Smooth muscle cell (in vitro differentiated cells): ENCODE measurements around the gene WTAP. TPM values are rescaled to one million over a fixed set of nuclear protein-coding genes. Genes with fewer than 3 reads are reported as not detected.

Experiments
- DNase-seq: peaks from one replicate; lab custom pipeline; 2025; ENCODE audit not compliant: unreplicated experiment; lab: John Stamatoyannopoulos, UW
- H2AFZ ChIP-seq: fragments of 200-600 bp; sonication (generic); 2 replicates; pipeline ENCODE4 v1.6.0; 2016; ENCODE audit warnings: antibody characterized with exemption, low read depth, mild to moderate bottlenecking
- H3F3A ChIP-seq: fragments of 200-600 bp; sonication (generic); 2 replicates; pipeline ENCODE4 v1.6.0; 2017; ENCODE audit warnings: antibody characterized with exemption, low read depth
- H3K27ac ChIP-seq: fragments of 200-600 bp; sonication (generic); 2 replicates; pipeline ENCODE4 v1.5.1; 2016; ENCODE audit warnings: low read depth, mild to moderate bottlenecking
- H3K27me3 ChIP-seq: fragments of 200-600 bp; sonication (generic); 2 replicates; pipeline ENCODE4 v1.6.1; 2016; ENCODE audit warnings: low read depth, mild to moderate bottlenecking
- H3K36me3 ChIP-seq: fragments of 200-600 bp; sonication (generic); 2 replicates; pipeline ENCODE4 v1.5.1; 2016; ENCODE audit warnings: low read depth
- H3K4me1 ChIP-seq: fragments of 200-600 bp; sonication (generic); 2 replicates; pipeline ENCODE4 v1.5.1; 2016; ENCODE audit warnings: low read depth
- H3K4me2 ChIP-seq: fragments of 200-600 bp; sonication (generic); 2 replicates; pipeline ENCODE4 v1.6.0; 2016; ENCODE audit warnings: mild to moderate bottlenecking
- H3K4me3 ChIP-seq: fragments of 200-600 bp; sonication (generic); 2 replicates; pipeline ENCODE4 v1.5.1; 2016; ENCODE audit warnings: mild to moderate bottlenecking
- H3K79me2 ChIP-seq: fragments of 200-600 bp; sonication (generic); 2 replicates; pipeline ENCODE4 v1.6.0; 2016; ENCODE audit warnings: low read depth, mild to moderate bottlenecking
- H3K9ac ChIP-seq: fragments of 200-600 bp; sonication (generic); 2 replicates; pipeline ENCODE4 v1.6.0; 2016; ENCODE audit warnings: low read depth
- H3K9me3 ChIP-seq: fragments of 200-600 bp; sonication (generic); replicated peaks from 2 replicates; pipeline ENCODE4 v1.5.1; 2016; ENCODE audit warnings: low read depth
- H4K20me1 ChIP-seq: fragments of 200-600 bp; sonication (generic); 2 replicates; pipeline ENCODE4 v1.6.0; 2016; ENCODE audit warnings: low read depth
- WGBS: methylation state at CpG from one replicate; pipeline ENCODE4 v1.1.7; 2016; ENCODE audit warnings: low lambda C conversion rate; 5-methylcytosine and 5-hydroxymethylcytosine counted together
- polyA plus RNA-seq: library from polyadenylated mRNA; unstranded; fragments of >200 nt; fragmentation: Nextera tagmentation; extraction: Ambion mirVana; gene quantifications from 2 replicates; pipeline ENCODE4 v1.2.1, GENCODE V29; 2016
- total RNA-seq: library from RNA; depleted of rRNA; stranded (reverse); fragments of >200 nt; gene quantifications from 2 replicates; pipeline ENCODE4 v1.2.3, GENCODE V29; 2014
- TF ChIP-seq, protein P1 (sequence below): fragments of 200-600 bp; sonication (generic); IDR thresholded peaks from 2 replicates; pipeline ENCODE4 v1.5.1; 2017; ENCODE audit warnings: borderline replicate concordance, mild to moderate bottlenecking, antibody characterized with exemption; ENCODE audit not compliant: insufficient read depth, poor library complexity, severe bottlenecking

The WTAP gene
- total and polyA plus RNA-seq, 2 experiments from 2014 or later: 39.4 to 90.2 TPM

DNA sequence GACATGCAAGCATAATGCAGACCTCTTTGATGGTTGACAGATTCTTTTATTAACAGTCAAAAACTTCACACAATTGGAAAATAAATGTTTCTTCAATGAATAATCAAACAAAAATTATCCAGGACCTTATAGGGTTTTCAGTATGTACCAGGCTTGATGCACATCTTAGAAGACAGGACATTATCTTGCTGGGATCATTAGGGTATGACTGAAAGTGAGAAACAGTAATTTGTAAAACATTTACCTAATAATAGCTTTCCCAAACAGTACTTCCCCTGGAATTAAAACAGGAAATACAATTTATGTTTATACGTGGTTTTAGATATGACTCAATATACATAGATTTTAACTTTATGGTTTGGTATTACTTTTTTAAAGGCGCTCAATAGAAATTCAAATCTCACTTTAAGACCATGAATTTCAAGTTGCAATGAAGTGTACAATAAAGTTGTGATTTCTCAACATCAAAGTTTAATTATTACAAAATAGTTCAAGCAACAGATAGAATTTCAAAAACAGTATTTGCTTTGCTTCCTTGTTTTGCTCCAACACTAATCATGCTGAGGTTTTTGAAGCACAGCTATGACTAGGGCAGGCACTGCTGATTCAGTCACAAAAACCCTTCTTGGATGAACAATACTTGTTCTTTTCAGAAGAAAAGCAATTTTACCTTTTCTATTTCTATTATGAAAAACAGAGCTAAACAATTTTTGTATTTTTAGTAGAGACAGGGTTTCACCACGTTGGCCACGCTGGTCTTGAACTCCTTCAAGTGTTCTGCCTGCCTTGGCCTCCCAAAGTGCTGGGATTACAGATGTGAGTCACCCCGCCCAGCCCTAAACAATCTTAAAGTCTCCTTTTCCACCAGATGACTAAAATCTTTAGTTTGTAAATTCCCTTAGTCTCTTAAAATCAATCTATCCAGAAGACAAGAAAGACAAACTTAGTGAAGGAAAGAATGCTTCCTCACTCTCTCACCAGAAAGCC, 47.9 kb upstream of the WTAP start:
- peaks cover 3% of the 10 kb centered on the region for H3K4me1 ChIP-seq
- 39% methylated on average over 5 of the region's 5 CpGs for WGBS
- no peak overlapping the region for H3K4me3 ChIP-seq
- peak overlapping the region; percentile 34 for H3K4me2 ChIP-seq
- H3F3A ChIP-seq: peaks cover 6% of the 10 kb centered on the region
- peak overlapping the region; percentile 85 for H3K27ac ChIP-seq
- no peaks in the 10 kb centered on the region for H3K9me3 ChIP-seq
- no peaks in the 10 kb centered on the region for H3K27me3 ChIP-seq
- no peaks in the 10 kb centered on the region for H4K20me1 ChIP-seq
- no peaks in the 10 kb centered on the region for H3K79me2 ChIP-seq
- H2AFZ ChIP-seq: no peak overlapping the region
- H3K9ac ChIP-seq: no peak overlapping the region
- DNase-seq: no peak
- H3K36me3 ChIP-seq: no peaks in the 10 kb centered on the region
- TF ChIP-seq, protein P1, sequence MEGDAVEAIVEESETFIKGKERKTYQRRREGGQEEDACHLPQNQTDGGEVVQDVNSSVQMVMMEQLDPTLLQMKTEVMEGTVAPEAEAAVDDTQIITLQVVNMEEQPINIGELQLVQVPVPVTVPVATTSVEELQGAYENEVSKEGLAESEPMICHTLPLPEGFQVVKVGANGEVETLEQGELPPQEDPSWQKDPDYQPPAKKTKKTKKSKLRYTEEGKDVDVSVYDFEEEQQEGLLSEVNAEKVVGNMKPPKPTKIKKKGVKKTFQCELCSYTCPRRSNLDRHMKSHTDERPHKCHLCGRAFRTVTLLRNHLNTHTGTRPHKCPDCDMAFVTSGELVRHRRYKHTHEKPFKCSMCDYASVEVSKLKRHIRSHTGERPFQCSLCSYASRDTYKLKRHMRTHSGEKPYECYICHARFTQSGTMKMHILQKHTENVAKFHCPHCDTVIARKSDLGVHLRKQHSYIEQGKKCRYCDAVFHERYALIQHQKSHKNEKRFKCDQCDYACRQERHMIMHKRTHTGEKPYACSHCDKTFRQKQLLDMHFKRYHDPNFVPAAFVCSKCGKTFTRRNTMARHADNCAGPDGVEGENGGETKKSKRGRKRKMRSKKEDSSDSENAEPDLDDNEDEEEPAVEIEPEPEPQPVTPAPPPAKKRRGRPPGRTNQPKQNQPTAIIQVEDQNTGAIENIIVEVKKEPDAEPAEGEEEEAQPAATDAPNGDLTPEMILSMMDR: no peak

GRCh38 chr6:159680104-159680503, 47.2 kb upstream of the WTAP start:
- Histone ChIP-seq H3K79me2 (no peaks in the 10 kb centered on the region), H3K4me2 (peak overlapping the region; percentile 34), H3F3A (peaks cover 6% of the 10 kb centered on the region), H3K27me3 (no peaks in the 10 kb centered on the region), H3K4me3 (no peak overlapping the region), H3K27ac (peak overlapping the region; percentile 85), H3K36me3 (peaks cover 3% of the 10 kb centered on the region), H3K9me3 (no peaks in the 10 kb centered on the region), H3K4me1 (peaks cover 3% of the 10 kb centered on the region), H3K9ac (no peak overlapping the region), H2AFZ (no peak overlapping the region), H4K20me1 (no peaks in the 10 kb centered on the region)
- no peak for DNase-seq
- 45% methylated on average over 3 of the region's 3 CpGs for WGBS
- TF ChIP-seq, protein P1: no peak

GRCh38 chr6:159681191-159681880, 46.0 kb upstream of the WTAP start:
- no peaks in the 10 kb centered on the region for H3K27me3 ChIP-seq
- H3K27ac ChIP-seq: peak overlapping the region; percentile 85
- no peaks in the 10 kb centered on the region for H3K9me3 ChIP-seq
- peaks cover 3% of the 10 kb centered on the region for H3K4me1 ChIP-seq
- no peak overlapping the region for H3K4me2 ChIP-seq
- H3K79me2 ChIP-seq: no peaks in the 10 kb centered on the region
- TF ChIP-seq, protein P1: no peak
- peaks cover 6% of the 10 kb centered on the region for H3F3A ChIP-seq
- H3K4me3 ChIP-seq: no peak overlapping the region
- no peak overlapping the region for H2AFZ ChIP-seq
- DNase-seq: no peak
- no peak overlapping the region for H3K9ac ChIP-seq
- no peaks in the 10 kb centered on the region for H4K20me1 ChIP-seq
- peaks cover 3% of the 10 kb centered on the region for H3K36me3 ChIP-seq
- WGBS: 90% methylated on average over 10 of the region's 10 CpGs
